WTC11 (cell line): ENCODE results near the gene HAND1. TPM values are rescaled to one million over a fixed set of nuclear protein-coding genes. Genes with fewer than 3 reads are reported as not detected.

Experiments used
- ATAC-seq: fragments of 200-7000 bp; cut with Tn5 transposase; 2 replicates; pipeline ENCODE4 v1.10.0; 2021; ENCODE audit warnings: mild to moderate bottlenecking, moderate library complexity
- CTCF ChIA-PET: fragments of 300-600 bp; sonication (Branson Sonifier 250); formaldehyde crosslinking; loops from one replicate; lab custom pipeline; 2021; ENCODE audit warnings: antibody characterized with exemption; lab: Charles Lee
- POLR2A ChIA-PET: fragments of 350-600 bp; sonication (Branson Sonifier 250); formaldehyde crosslinking; loops from one replicate; lab custom pipeline; 2021; ENCODE audit warnings: antibody characterized with exemption; lab: Charles Lee
- DNase-seq: peaks from one replicate; pipeline ENCODE4 v3.0.0; 2021; ENCODE audit warnings: low spot score
- H3K27ac Mint-ChIP-seq: 2 replicates; pipeline ENCODE4 v1.8.0; 2021; ENCODE audit warnings: mixed read lengths
- H3K27me3 Mint-ChIP-seq: 2 replicates; pipeline ENCODE4 v1.8.0; 2021; ENCODE audit warnings: low read depth, mild to moderate bottlenecking, moderate library complexity, mixed read lengths
- H3K36me3 Mint-ChIP-seq: 2 replicates; pipeline ENCODE4 v1.8.0; 2021; ENCODE audit warnings: mixed read lengths
- H3K4me1 Mint-ChIP-seq: 2 replicates; pipeline ENCODE4 v1.8.0; 2022; ENCODE audit warnings: mixed read lengths
- H3K4me3 Mint-ChIP-seq: 2 replicates; pipeline ENCODE4 v1.8.0; 2021; ENCODE audit warnings: mild to moderate bottlenecking, moderate library complexity, mixed read lengths
- H3K9me3 Mint-ChIP-seq: 2 replicates; pipeline ENCODE4 v1.8.0; 2021; ENCODE audit warnings: mixed read lengths
- CBFB ChIP-seq: sonication (generic); formaldehyde crosslinking; IDR thresholded peaks from 2 replicates; pipeline ENCODE4 v1.8.1; 2022; ENCODE audit warnings: mild to moderate bottlenecking, low read depth, missing genetic modification reagents
- EMX1 ChIP-seq: fragments of 250-450 bp; sonication (Bioruptor Pico); IDR thresholded peaks from 2 replicates; pipeline ENCODE4 v1.8.0; 2021; ENCODE audit warnings: mild to moderate bottlenecking
- FOXK1 ChIP-seq: sonication (generic); formaldehyde crosslinking; IDR thresholded peaks from 2 replicates; pipeline ENCODE4 v1.8.0; 2022; ENCODE audit warnings: mild to moderate bottlenecking, moderate library complexity, missing genetic modification reagents
- FOXP1 ChIP-seq: sonication (generic); formaldehyde crosslinking; IDR thresholded peaks from 2 replicates; pipeline ENCODE4 v1.8.0; 2022; ENCODE audit warnings: missing genetic modification reagents, mild to moderate bottlenecking, moderate library complexity, borderline replicate concordance
- GTF2I ChIP-seq: fragments of 250-450 bp; sonication (Bioruptor Pico); conservative IDR thresholded peaks from 2 replicates; pipeline ENCODE4 v1.4.0; 2021; ENCODE audit warnings: mild to moderate bottlenecking
- NFE2L1 ChIP-seq: sonication (generic); formaldehyde crosslinking; IDR thresholded peaks from 2 replicates; pipeline ENCODE4 v1.8.1; 2023; ENCODE audit warnings: missing genetic modification reagents
- NFYB ChIP-seq: sonication (generic); formaldehyde crosslinking; conservative IDR thresholded peaks from 2 replicates; pipeline ENCODE4 v1.8.0; 2022; ENCODE audit warnings: low read depth, missing genetic modification reagents
- TCF7 ChIP-seq: sonication (generic); formaldehyde crosslinking; IDR thresholded peaks from 2 replicates; pipeline ENCODE4 v1.8.0; 2022; ENCODE audit warnings: mild to moderate bottlenecking, low read depth, missing genetic modification reagents, moderate library complexity
- ZNF232 ChIP-seq: sonication (generic); formaldehyde crosslinking; IDR thresholded peaks from 2 replicates; pipeline ENCODE4 v1.8.0; 2022; ENCODE audit warnings: mild to moderate bottlenecking, missing genetic modification reagents
- ZNF263 ChIP-seq: sonication (generic); formaldehyde crosslinking; IDR thresholded peaks from 2 replicates; pipeline ENCODE4 v1.8.1; 2022; ENCODE audit warnings: low read depth, mild to moderate bottlenecking, moderate library complexity, missing genetic modification reagents
- ZNF396 ChIP-seq: fragments of 250-450 bp; sonication (Bioruptor Pico); IDR thresholded peaks from 2 replicates; pipeline ENCODE4 v1.8.0; 2021; ENCODE audit warnings: mild to moderate bottlenecking, moderate library complexity, borderline replicate concordance
- ZNF423 ChIP-seq: fragments of 250-450 bp; sonication (Bioruptor Pico); IDR thresholded peaks from 2 replicates; pipeline ENCODE4 v2.1.2; 2022; ENCODE audit warnings: mild to moderate bottlenecking, moderate library complexity
- total RNA-seq: library from RNA; stranded (reverse); gene quantifications from 3 replicates; pipeline ENCODE4 v1.2.3, GENCODE V29; 2021
- TF ChIP-seq, protein P1 (sequence below): sonication (generic); formaldehyde crosslinking; IDR thresholded peaks from 2 replicates; pipeline ENCODE4 v1.8.0; 2022; ENCODE audit warnings: mild to moderate bottlenecking, missing genetic modification reagents
- TF ChIP-seq, protein P2 (sequence below): sonication (generic); formaldehyde crosslinking; IDR thresholded peaks from 2 replicates; pipeline ENCODE4 v1.8.1; 2023; ENCODE audit warnings: mild to moderate bottlenecking, missing genetic modification reagents
- TF ChIP-seq, protein P3 (sequence below): fragments of 250-450 bp; sonication (Bioruptor Pico); IDR thresholded peaks from 2 replicates; pipeline ENCODE4 v1.8.0; 2021; ENCODE audit warnings: mild to moderate bottlenecking
- TF ChIP-seq, protein P4 (sequence below): sonication (generic); formaldehyde crosslinking; IDR thresholded peaks from 2 replicates; pipeline ENCODE4 v1.8.1; 2023; ENCODE audit warnings: mild to moderate bottlenecking, missing genetic modification reagents, borderline replicate concordance
- TF ChIP-seq, protein P5 (sequence below): sonication (generic); formaldehyde crosslinking; conservative IDR thresholded peaks from 2 replicates; pipeline ENCODE4 v1.8.1; 2023; ENCODE audit warnings: mild to moderate bottlenecking, low read depth, missing genetic modification reagents, moderate library complexity

HAND1 gene
- total RNA-seq, 1 experiment from 2014 or later, result not detected

DNA sequence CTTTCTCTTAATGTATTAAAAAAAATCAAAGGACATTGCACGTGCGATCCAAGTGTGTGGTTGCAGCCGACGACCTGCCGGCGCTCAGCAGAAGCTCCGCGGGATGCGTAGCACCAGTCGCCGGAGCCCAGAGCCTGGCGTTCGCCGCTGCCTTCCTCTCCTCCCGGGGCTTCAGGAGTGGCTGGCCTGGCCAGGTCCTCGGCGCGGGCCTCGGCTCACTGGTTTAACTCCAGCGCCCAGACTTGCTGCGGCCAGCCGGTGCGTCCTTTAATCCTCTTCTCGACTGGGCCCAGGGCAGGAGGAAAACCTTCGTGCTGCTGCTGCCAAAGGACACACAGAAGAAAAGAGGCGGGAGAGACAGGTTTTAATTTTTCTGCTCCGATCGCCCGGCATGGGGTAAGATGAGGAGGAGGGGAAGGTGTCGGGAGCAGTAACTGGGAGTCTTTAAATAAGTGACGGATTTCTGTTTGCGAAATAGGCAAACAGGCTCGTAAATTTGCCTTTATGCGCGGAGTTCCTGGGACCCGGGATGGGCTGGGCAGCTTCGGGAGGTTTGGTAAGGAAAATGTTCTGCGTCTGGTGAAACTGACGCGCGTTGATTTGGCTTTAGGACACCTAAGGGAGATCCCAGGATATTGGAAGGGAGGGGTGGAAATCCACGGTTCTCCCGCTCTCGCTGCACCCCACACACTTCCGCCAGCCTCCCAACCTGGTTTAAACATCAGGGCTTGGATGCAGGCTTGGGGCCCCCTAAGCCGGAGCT, 2.3 kb downstream of the HAND1 start:
- no peak for ATAC-seq
- H3K4me1 Mint-ChIP-seq, result peaks cover 65% of the 10 kb centered on the region
- CTCF ChIA-PET, result interaction anchor here (0.9 to 4.2 kb wide), 5 partner anchors 7 to 133 kb away, joined by 3 to 26 read pairs (median 6); no protein-coding TSS in a partner anchor
- peak overlapping the region; percentile 59 for H3K4me3 Mint-ChIP-seq
- no peaks in the 10 kb centered on the region for H3K9me3 Mint-ChIP-seq
- H3K27me3 Mint-ChIP-seq, result peaks cover 100% of the 10 kb centered on the region
- TF ChIP-seq, protein P1, sequence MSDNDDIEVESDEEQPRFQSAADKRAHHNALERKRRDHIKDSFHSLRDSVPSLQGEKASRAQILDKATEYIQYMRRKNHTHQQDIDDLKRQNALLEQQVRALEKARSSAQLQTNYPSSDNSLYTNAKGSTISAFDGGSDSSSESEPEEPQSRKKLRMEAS (CRISPR knock-in tag), result no peak
- TF ChIP-seq, protein P2, sequence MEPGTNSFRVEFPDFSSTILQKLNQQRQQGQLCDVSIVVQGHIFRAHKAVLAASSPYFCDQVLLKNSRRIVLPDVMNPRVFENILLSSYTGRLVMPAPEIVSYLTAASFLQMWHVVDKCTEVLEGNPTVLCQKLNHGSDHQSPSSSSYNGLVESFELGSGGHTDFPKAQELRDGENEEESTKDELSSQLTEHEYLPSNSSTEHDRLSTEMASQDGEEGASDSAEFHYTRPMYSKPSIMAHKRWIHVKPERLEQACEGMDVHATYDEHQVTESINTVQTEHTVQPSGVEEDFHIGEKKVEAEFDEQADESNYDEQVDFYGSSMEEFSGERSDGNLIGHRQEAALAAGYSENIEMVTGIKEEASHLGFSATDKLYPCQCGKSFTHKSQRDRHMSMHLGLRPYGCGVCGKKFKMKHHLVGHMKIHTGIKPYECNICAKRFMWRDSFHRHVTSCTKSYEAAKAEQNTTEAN (CRISPR knock-in tag), result no peak
- TF ChIP-seq CBFB (CRISPR knock-in tag) (no peak), ZNF232 (no peak), TCF7 (CRISPR knock-in tag) (no peak), FOXK1 (no peak), ZNF423 (CRISPR knock-in tag) (no peak), EMX1 (CRISPR knock-in tag) (no peak), FOXP1 (CRISPR knock-in tag) (no peak)
- TF ChIP-seq, protein P3, sequence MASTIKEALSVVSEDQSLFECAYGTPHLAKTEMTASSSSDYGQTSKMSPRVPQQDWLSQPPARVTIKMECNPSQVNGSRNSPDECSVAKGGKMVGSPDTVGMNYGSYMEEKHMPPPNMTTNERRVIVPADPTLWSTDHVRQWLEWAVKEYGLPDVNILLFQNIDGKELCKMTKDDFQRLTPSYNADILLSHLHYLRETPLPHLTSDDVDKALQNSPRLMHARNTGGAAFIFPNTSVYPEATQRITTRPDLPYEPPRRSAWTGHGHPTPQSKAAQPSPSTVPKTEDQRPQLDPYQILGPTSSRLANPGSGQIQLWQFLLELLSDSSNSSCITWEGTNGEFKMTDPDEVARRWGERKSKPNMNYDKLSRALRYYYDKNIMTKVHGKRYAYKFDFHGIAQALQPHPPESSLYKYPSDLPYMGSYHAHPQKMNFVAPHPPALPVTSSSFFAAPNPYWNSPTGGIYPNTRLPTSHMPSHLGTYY (CRISPR knock-in tag), result no peak
- TF ChIP-seq, protein P4, sequence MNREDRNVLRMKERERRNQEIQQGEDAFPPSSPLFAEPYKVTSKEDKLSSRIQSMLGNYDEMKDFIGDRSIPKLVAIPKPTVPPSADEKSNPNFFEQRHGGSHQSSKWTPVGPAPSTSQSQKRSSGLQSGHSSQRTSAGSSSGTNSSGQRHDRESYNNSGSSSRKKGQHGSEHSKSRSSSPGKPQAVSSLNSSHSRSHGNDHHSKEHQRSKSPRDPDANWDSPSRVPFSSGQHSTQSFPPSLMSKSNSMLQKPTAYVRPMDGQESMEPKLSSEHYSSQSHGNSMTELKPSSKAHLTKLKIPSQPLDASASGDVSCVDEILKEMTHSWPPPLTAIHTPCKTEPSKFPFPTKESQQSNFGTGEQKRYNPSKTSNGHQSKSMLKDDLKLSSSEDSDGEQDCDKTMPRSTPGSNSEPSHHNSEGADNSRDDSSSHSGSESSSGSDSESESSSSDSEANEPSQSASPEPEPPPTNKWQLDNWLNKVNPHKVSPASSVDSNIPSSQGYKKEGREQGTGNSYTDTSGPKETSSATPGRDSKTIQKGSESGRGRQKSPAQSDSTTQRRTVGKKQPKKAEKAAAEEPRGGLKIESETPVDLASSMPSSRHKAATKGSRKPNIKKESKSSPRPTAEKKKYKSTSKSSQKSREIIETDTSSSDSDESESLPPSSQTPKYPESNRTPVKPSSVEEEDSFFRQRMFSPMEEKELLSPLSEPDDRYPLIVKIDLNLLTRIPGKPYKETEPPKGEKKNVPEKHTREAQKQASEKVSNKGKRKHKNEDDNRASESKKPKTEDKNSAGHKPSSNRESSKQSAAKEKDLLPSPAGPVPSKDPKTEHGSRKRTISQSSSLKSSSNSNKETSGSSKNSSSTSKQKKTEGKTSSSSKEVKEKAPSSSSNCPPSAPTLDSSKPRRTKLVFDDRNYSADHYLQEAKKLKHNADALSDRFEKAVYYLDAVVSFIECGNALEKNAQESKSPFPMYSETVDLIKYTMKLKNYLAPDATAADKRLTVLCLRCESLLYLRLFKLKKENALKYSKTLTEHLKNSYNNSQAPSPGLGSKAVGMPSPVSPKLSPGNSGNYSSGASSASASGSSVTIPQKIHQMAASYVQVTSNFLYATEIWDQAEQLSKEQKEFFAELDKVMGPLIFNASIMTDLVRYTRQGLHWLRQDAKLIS (CRISPR knock-in tag), result no peak
- TF ChIP-seq, all 79 proteins: peak for 0
- Mint-ChIP-seq H3K36me3 (no peaks in the 10 kb centered on the region), H3K27ac (no peak overlapping the region)
- POLR2A ChIA-PET, result no interaction called here
- peak; percentile 52 for DNase-seq

DNA sequence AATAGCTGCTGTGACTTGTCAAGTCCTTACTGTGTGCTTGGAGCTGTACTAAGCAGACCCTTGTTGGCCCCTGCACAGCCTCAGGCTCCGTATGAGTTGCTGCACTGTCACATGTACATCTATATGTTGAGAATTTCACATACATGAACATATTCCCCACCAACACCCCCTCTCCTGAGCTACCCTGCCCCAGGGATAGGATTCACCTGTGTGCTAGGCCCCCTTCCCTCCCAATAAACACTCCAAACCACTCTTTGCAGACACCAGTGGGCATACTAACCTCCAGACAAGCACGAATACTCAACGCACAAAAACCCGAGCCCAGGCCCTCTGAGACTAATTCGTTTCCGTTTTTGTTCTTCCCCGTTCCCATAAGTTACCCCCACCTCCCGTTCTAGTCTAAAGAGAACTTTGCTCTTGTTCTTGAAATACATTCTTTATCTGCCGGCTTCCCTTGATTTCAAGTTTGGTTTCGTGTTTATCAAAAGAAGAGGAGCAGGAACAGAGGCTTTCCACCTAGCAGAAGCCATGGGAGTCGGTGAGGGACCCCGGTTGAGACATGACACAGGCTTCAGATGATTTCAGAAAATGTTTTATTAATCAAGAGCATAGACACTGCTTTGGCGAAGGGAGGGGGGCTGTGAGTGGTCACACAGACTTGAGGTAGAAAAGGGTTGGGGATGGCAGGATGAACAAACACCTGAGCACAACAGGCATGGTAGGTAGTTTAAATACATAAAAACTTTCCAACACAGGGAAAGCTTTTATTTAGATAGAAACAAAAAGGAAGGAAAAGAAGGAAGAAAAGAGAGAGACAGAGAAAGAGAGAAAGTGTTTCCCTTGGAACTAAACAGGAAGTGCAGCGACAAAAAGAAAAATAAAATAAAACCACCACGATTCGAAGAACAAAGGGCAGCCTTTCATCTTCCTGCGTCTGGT, 3.4 kb downstream of the HAND1 start:
- peaks cover 56% of the 10 kb centered on the region for H3K4me1 Mint-ChIP-seq
- H3K27ac Mint-ChIP-seq, result no peak overlapping the region
- no peaks in the 10 kb centered on the region for H3K36me3 Mint-ChIP-seq
- POLR2A ChIA-PET, result no interaction called here
- CTCF ChIA-PET, result interaction anchor here (1.9 kb wide), 1 partner anchor 47 kb away, joined by 13 read pairs; no protein-coding TSS in a partner anchor
- peaks cover 100% of the 10 kb centered on the region for H3K27me3 Mint-ChIP-seq
- ATAC-seq (no peak), DNase-seq (no peak)
- H3K4me3 Mint-ChIP-seq, result peak overlapping the region; percentile 63
- TF ChIP-seq NFYB (CRISPR knock-in tag), result no peak
- no peak for TF ChIP-seq GTF2I
- TF ChIP-seq ZNF263 (CRISPR knock-in tag), result no peak
- no peak for TF ChIP-seq ZNF396
- TF ChIP-seq, protein P5, sequence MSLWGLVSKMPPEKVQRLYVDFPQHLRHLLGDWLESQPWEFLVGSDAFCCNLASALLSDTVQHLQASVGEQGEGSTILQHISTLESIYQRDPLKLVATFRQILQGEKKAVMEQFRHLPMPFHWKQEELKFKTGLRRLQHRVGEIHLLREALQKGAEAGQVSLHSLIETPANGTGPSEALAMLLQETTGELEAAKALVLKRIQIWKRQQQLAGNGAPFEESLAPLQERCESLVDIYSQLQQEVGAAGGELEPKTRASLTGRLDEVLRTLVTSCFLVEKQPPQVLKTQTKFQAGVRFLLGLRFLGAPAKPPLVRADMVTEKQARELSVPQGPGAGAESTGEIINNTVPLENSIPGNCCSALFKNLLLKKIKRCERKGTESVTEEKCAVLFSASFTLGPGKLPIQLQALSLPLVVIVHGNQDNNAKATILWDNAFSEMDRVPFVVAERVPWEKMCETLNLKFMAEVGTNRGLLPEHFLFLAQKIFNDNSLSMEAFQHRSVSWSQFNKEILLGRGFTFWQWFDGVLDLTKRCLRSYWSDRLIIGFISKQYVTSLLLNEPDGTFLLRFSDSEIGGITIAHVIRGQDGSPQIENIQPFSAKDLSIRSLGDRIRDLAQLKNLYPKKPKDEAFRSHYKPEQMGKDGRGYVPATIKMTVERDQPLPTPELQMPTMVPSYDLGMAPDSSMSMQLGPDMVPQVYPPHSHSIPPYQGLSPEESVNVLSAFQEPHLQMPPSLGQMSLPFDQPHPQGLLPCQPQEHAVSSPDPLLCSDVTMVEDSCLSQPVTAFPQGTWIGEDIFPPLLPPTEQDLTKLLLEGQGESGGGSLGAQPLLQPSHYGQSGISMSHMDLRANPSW (CRISPR knock-in tag), result no peak
- TF ChIP-seq NFE2L1, result no peak
- H3K9me3 Mint-ChIP-seq, result no peaks in the 10 kb centered on the region
